Measurements from ENCODE around the gene TEAD4.
A peak's percentile ranks its signal among the peaks of the same experiment; 100 is the strongest.

TEAD4 gene

GRCh38 chr12:3077572-3078081 lies 118.4 kb downstream of the TEAD4 start:
- peaks cover 7% of the 10 kb centered on the region; the same call in 1 of the 2 replicates for H3K4me1 ChIP-seq (ENCODE audit: insufficient read depth, low read length)
- no peaks in the 10 kb centered on the region for H3K36me3 ChIP-seq (ENCODE audit: insufficient read depth, low read depth, low read length)
- H3K9me3 ChIP-seq (ENCODE audit: insufficient read depth, low read depth, low read length) = no peaks in the 10 kb centered on the region
- peak overlapping the region; percentile 62 for H3K4me3 ChIP-seq (ENCODE audit: low read length)
- peaks cover 36% of the 10 kb centered on the region for H3K27me3 ChIP-seq (ENCODE audit: insufficient read depth, low read length)
- no peak overlapping the region; the same call in 1 of the 2 replicates for H3K9ac ChIP-seq (ENCODE audit: low read depth, low read length)
- no peak overlapping the region for H3K27ac ChIP-seq (ENCODE audit: low read length)

GRCh38 chr12:3078086-3078820 lies 119.1 kb downstream of the TEAD4 start:
- H3K4me1 ChIP-seq (ENCODE audit: insufficient read depth, low read length) = peaks cover 9% of the 10 kb centered on the region; the same call in 1 of the 2 replicates
- no peak overlapping the region for H3K27ac ChIP-seq (ENCODE audit: low read length)
- peak overlapping the region; percentile 62 for H3K4me3 ChIP-seq (ENCODE audit: low read length)
- no peaks in the 10 kb centered on the region for H3K9me3 ChIP-seq (ENCODE audit: insufficient read depth, low read depth, low read length)
- H3K36me3 ChIP-seq (ENCODE audit: insufficient read depth, low read depth, low read length) = no peaks in the 10 kb centered on the region
- peaks cover 40% of the 10 kb centered on the region for H3K27me3 ChIP-seq (ENCODE audit: insufficient read depth, low read length)
- no peak overlapping the region; the same call in 1 of the 2 replicates for H3K9ac ChIP-seq (ENCODE audit: low read depth, low read length)

- peaks cover 29% of the 10 kb centered on the region; the same call in 1 of the 2 replicates for H3K4me1 ChIP-seq (ENCODE audit: insufficient read depth, low read length)
- no peak overlapping the region for H3K27ac ChIP-seq (ENCODE audit: low read length)
- H3K36me3 ChIP-seq (ENCODE audit: insufficient read depth, low read depth, low read length) = no peaks in the 10 kb centered on the region
- H3K4me3 ChIP-seq (ENCODE audit: low read length) = no peak overlapping the region
- no peak overlapping the region for H3K9ac ChIP-seq (ENCODE audit: low read depth, low read length)
- peaks cover 36% of the 10 kb centered on the region for H3K27me3 ChIP-seq (ENCODE audit: insufficient read depth, low read length)
- no peaks in the 10 kb centered on the region for H3K9me3 ChIP-seq (ENCODE audit: insufficient read depth, low read depth, low read length)
These were observed 121.9 kb downstream of the TEAD4 start for GRCh38 chr12:3081091-3081490.

- no peak overlapping the region for H3K27ac ChIP-seq (ENCODE audit: low read length)
- peaks cover 31% of the 10 kb centered on the region for H3K27me3 ChIP-seq (ENCODE audit: insufficient read depth, low read length)
- H3K4me1 ChIP-seq (ENCODE audit: insufficient read depth, low read length) = peaks cover 29% of the 10 kb centered on the region; the same call in 1 of the 2 replicates
- no peaks in the 10 kb centered on the region for H3K36me3 ChIP-seq (ENCODE audit: insufficient read depth, low read depth, low read length)
- H3K9me3 ChIP-seq (ENCODE audit: insufficient read depth, low read depth, low read length) = no peaks in the 10 kb centered on the region
- H3K4me3 ChIP-seq (ENCODE audit: low read length) = no peak overlapping the region
- no peak overlapping the region for H3K9ac ChIP-seq (ENCODE audit: low read depth, low read length)
These were observed 122.7 kb downstream of the TEAD4 start for GRCh38 chr12:3081886-3082285.

GRCh38 chr12:3083241-3083920 lies 124.2 kb downstream of the TEAD4 start:
- peaks cover 21% of the 10 kb centered on the region for H3K27me3 ChIP-seq (ENCODE audit: insufficient read depth, low read length)
- no peak overlapping the region for H3K27ac ChIP-seq (ENCODE audit: low read length)
- H3K36me3 ChIP-seq (ENCODE audit: insufficient read depth, low read depth, low read length) = no peaks in the 10 kb centered on the region
- peaks cover 24% of the 10 kb centered on the region; the same call in 1 of the 2 replicates for H3K4me1 ChIP-seq (ENCODE audit: insufficient read depth, low read length)
- H3K9me3 ChIP-seq (ENCODE audit: insufficient read depth, low read depth, low read length) = no peaks in the 10 kb centered on the region
- no peak overlapping the region for H3K9ac ChIP-seq (ENCODE audit: low read depth, low read length)
- peak overlapping the region; percentile 27; the same call in 1 of the 2 replicates for H3K4me3 ChIP-seq (ENCODE audit: low read length)

GRCh38 chr12:3083921-3084347 lies 124.7 kb downstream of the TEAD4 start:
- Histone ChIP-seq H3K9me3 (ENCODE audit: insufficient read depth, low read depth, low read length) (no peaks in the 10 kb centered on the region), H3K9ac (ENCODE audit: low read depth, low read length) (peak overlapping the region; percentile 11; the same call in 1 of the 2 replicates), H3K36me3 (ENCODE audit: insufficient read depth, low read depth, low read length) (no peaks in the 10 kb centered on the region), H3K27me3 (ENCODE audit: insufficient read depth, low read length) (peaks cover 18% of the 10 kb centered on the region; the same call in 1 of the 2 replicates), H3K4me3 (ENCODE audit: low read length) (peak overlapping the region; percentile 34; the same call in 1 of the 2 replicates), H3K27ac (ENCODE audit: low read length) (no peak overlapping the region), H3K4me1 (ENCODE audit: insufficient read depth, low read length) (peaks cover 22% of the 10 kb centered on the region; the same call in 1 of the 2 replicates)

- no peak overlapping the region for H3K27ac ChIP-seq (ENCODE audit: low read length)
- no peaks in the 10 kb centered on the region for H3K9me3 ChIP-seq (ENCODE audit: insufficient read depth, low read depth, low read length)
- H3K4me1 ChIP-seq (ENCODE audit: insufficient read depth, low read length) = peaks cover 22% of the 10 kb centered on the region; the same call in 1 of the 2 replicates
- peak overlapping the region; percentile 34; the same call in 1 of the 2 replicates for H3K4me3 ChIP-seq (ENCODE audit: low read length)
- H3K27me3 ChIP-seq (ENCODE audit: insufficient read depth, low read length) = peaks cover 18% of the 10 kb centered on the region; the same call in 1 of the 2 replicates
- peak overlapping the region; percentile 11; the same call in 1 of the 2 replicates for H3K9ac ChIP-seq (ENCODE audit: low read depth, low read length)
- no peaks in the 10 kb centered on the region for H3K36me3 ChIP-seq (ENCODE audit: insufficient read depth, low read depth, low read length)
These were observed 125.5 kb downstream of the TEAD4 start for GRCh38 chr12:3084742-3085141.

- Histone ChIP-seq H3K27me3 (ENCODE audit: insufficient read depth, low read length) (peaks cover 18% of the 10 kb centered on the region; the same call in 1 of the 2 replicates), H3K27ac (ENCODE audit: low read length) (no peak overlapping the region), H3K4me3 (ENCODE audit: low read length) (no peak overlapping the region), H3K4me1 (ENCODE audit: insufficient read depth, low read length) (peaks cover 22% of the 10 kb centered on the region; the same call in 1 of the 2 replicates), H3K36me3 (ENCODE audit: insufficient read depth, low read depth, low read length) (no peaks in the 10 kb centered on the region), H3K9ac (ENCODE audit: low read depth, low read length) (peak overlapping the region; percentile 11; the same call in 1 of the 2 replicates), H3K9me3 (ENCODE audit: insufficient read depth, low read depth, low read length) (no peaks in the 10 kb centered on the region)
These were observed 126.3 kb downstream of the TEAD4 start for GRCh38 chr12:3085341-3086139.

GRCh38 chr12:3086211-3086610 lies 127.0 kb downstream of the TEAD4 start:
- H3K9me3 ChIP-seq (ENCODE audit: insufficient read depth, low read depth, low read length) = no peaks in the 10 kb centered on the region
- H3K9ac ChIP-seq (ENCODE audit: low read depth, low read length) = no peak overlapping the region
- H3K4me3 ChIP-seq (ENCODE audit: low read length) = no peak overlapping the region
- no peaks in the 10 kb centered on the region for H3K36me3 ChIP-seq (ENCODE audit: insufficient read depth, low read depth, low read length)
- peaks cover 22% of the 10 kb centered on the region; the same call in 1 of the 2 replicates for H3K4me1 ChIP-seq (ENCODE audit: insufficient read depth, low read length)
- H3K27me3 ChIP-seq (ENCODE audit: insufficient read depth, low read length) = peaks cover 18% of the 10 kb centered on the region; the same call in 1 of the 2 replicates
- H3K27ac ChIP-seq (ENCODE audit: low read length) = no peak overlapping the region

- H3K9me3 ChIP-seq (ENCODE audit: insufficient read depth, low read depth, low read length) = no peaks in the 10 kb centered on the region
- H3K4me1 ChIP-seq (ENCODE audit: insufficient read depth, low read length) = peaks cover 22% of the 10 kb centered on the region; the same call in 1 of the 2 replicates
- no peak overlapping the region for H3K4me3 ChIP-seq (ENCODE audit: low read length)
- H3K9ac ChIP-seq (ENCODE audit: low read depth, low read length) = no peak overlapping the region
- no peaks in the 10 kb centered on the region for H3K36me3 ChIP-seq (ENCODE audit: insufficient read depth, low read depth, low read length)
- no peak overlapping the region for H3K27ac ChIP-seq (ENCODE audit: low read length)
- peaks cover 18% of the 10 kb centered on the region; the same call in 1 of the 2 replicates for H3K27me3 ChIP-seq (ENCODE audit: insufficient read depth, low read length)
These were observed 127.6 kb downstream of the TEAD4 start for GRCh38 chr12:3086729-3087323.
